Panc1 (cell line): Measurements from ENCODE around the gene CAPRIN1. TPM values are rescaled to one million over a fixed set of nuclear protein-coding genes. Genes with fewer than 3 reads are reported as not detected.

Experiments
- ATAC-seq: fragments of 200-7000 bp; cut with Tn5 transposase; 2 replicates; pipeline ENCODE4 v1.9.1; 2020; ENCODE audit warnings: mild to moderate bottlenecking, moderate library complexity
- BruUV-seq: library from RNA; stranded (reverse); fragments of 400-500 nt; replicated peaks from 2 replicates; lab custom pipeline; 2021; lab: Mats Ljungman, UMichigan
- CTCF ChIA-PET: fragments of 300-600 bp; sonication (Branson Sonifier 250); formaldehyde crosslinking; loops from one replicate; lab custom pipeline; 2022; ENCODE audit warnings: antibody characterized with exemption; lab: Charles Lee
- POLR2A ChIA-PET: fragments of 300-600 bp; sonication (Branson Sonifier 250); formaldehyde crosslinking; loops from one replicate; lab custom pipeline; 2022; ENCODE audit warnings: antibody characterized with exemption; lab: Charles Lee
- DNase-seq: peaks from one replicate; pipeline ENCODE4 v3.0.0-alpha.2; 2010; ENCODE audit warnings: low read depth, low spot score
- H3K27ac ChIP-seq: 2 replicates; pipeline ENCODE4 v1.5.1; 2011; ENCODE audit warnings: mild to moderate bottlenecking, low read length, inconsistent platforms
- H3K27me3 ChIP-seq: fragments of 200-500 bp; sonication (Bioruptor generic); 2 replicates; pipeline ENCODE4 v1.6.0; 2014; ENCODE audit warnings: low read length, inconsistent platforms; ENCODE audit not compliant: control insufficient read depth, insufficient read depth
- H3K36me3 ChIP-seq: fragments of 200-500 bp; sonication (Bioruptor generic); 2 replicates; pipeline ENCODE4 v1.5.1; 2014; ENCODE audit warnings: inconsistent platforms, mild to moderate bottlenecking, low read length, moderate library complexity; ENCODE audit not compliant: control insufficient read depth, insufficient read depth
- H3K4me1 ChIP-seq: 2 replicates; pipeline ENCODE4 v1.5.1; 2011; ENCODE audit warnings: inconsistent platforms, mild to moderate bottlenecking, low read length, moderate library complexity; ENCODE audit not compliant: control insufficient read depth, insufficient read depth
- H3K4me3 ChIP-seq, 2 experiments: 2 replicates each; pipeline ENCODE4 v1.5.1; 2011 to 2012; ENCODE audit warnings: low read depth in 2 of 2, low read length in 2 of 2, mild to moderate bottlenecking in 2 of 2, inconsistent platforms in 1 of 2, moderate library complexity in 1 of 2
- H3K9me3 ChIP-seq: fragments of 200-500 bp; sonication (Bioruptor generic); 2 replicates; pipeline ENCODE4 v1.5.1; 2014; ENCODE audit warnings: low read depth, mild to moderate bottlenecking, inconsistent platforms, low read length, moderate library complexity; ENCODE audit not compliant: control insufficient read depth, insufficient read depth
- CTCF ChIP-seq: fragments of 450-650 bp; IDR thresholded peaks from 2 replicates; pipeline ENCODE4 v1.5.1; 2017; ENCODE audit warnings: mild to moderate bottlenecking
- POLR2AphosphoS5 ChIP-seq: IDR thresholded peaks from 2 replicates; pipeline ENCODE4 v1.6.1; 2012; ENCODE audit warnings: mild to moderate bottlenecking, low read depth, low read length, moderate library complexity
- REST ChIP-seq, 2 experiments: IDR thresholded peaks; 2 replicates each; pipeline ENCODE4 v1.6.1; 2011 to 2012; ENCODE audit warnings: low read depth in 2 of 2, control low read depth in 1 of 2, low read length in 1 of 2, mild to moderate bottlenecking in 1 of 2, moderate library complexity in 1 of 2; ENCODE audit not compliant: insufficient read depth in 1 of 2
- SIN3A ChIP-seq: IDR thresholded peaks from 2 replicates; pipeline ENCODE4 v1.6.1; 2012; ENCODE audit warnings: low read depth, mild to moderate bottlenecking, low read length, moderate library complexity, borderline replicate concordance; ENCODE audit not compliant: insufficient read depth
- TCF7L2 ChIP-seq: IDR thresholded peaks from 2 replicates; pipeline ENCODE4 v1.6.1; 2011; ENCODE audit warnings: mild to moderate bottlenecking, low read depth, low read length, inconsistent platforms
- in situ Hi-C: cut with HindIII; loops from 2 replicates; pipeline ENCODE4 v1.10.0; 2016; ENCODE audit warnings: low sequenced_read_pairs, low pct_unique_long_range_greater_than_20kb
- intact Hi-C: fragments of 100-400 bp; cut with micrococcal nuclease; formaldehyde crosslinking; loops from one replicate; pipeline ENCODE4 v1.10.0; 2022; ENCODE audit not compliant: unreplicated experiment
- total RNA-seq: library from RNA; stranded (reverse); gene quantifications from one replicate; pipeline ENCODE4 v1.2.1, GENCODE V29; 2021; ENCODE audit not compliant: unreplicated experiment

CAPRIN1 gene
- total RNA-seq, 1 experiment from 2014 or later = 266 TPM

GRCh38 chr11:34034053-34034452 is 17.5 kb upstream of the CAPRIN1 start:
- no peak for DNase-seq
- no TSS peak for BruUV-seq

GRCh38 chr11:34036456-34036855 is 15.1 kb upstream of the CAPRIN1 start:
- ATAC-seq = no peak
- H3K36me3 ChIP-seq = no peaks in the 10 kb centered on the region
- no TSS peak for BruUV-seq
- ChIA-PET CTCF (no interaction called here), POLR2A (no interaction called here)
- TF ChIP-seq CTCF = no peak
- no peak for TF ChIP-seq REST (IDR thresholded peaks at IDR 0.05; ENCODE audit: insufficient read depth in 1 of 2, low read depth in 2 of 2, low read length in 1 of 2)
- no peak for TF ChIP-seq POLR2AphosphoS5
- TF ChIP-seq TCF7L2 = no peak
- no peak for TF ChIP-seq SIN3A
- H3K27ac ChIP-seq = no peak overlapping the region
- no peak overlapping the region for H3K4me3 ChIP-seq
- DNase-seq = no peak
- no peaks in the 10 kb centered on the region for H3K9me3 ChIP-seq
- in situ Hi-C loops = no loop called here
- H3K4me1 ChIP-seq = no peaks in the 10 kb centered on the region
- intact Hi-C loops = no loop called here
- H3K27me3 ChIP-seq = no peaks in the 10 kb centered on the region

More at GRCh38 chr11:34034053-34034452, 17.5 kb upstream of the CAPRIN1 start:
- ATAC-seq = no peak
- TF ChIP-seq POLR2AphosphoS5 = no peak
- no peak for TF ChIP-seq SIN3A
- no peak for TF ChIP-seq TCF7L2
- TF ChIP-seq CTCF = no peak
- TF ChIP-seq REST (IDR thresholded peaks at IDR 0.05; ENCODE audit: insufficient read depth in 1 of 2, low read depth in 2 of 2, low read length in 1 of 2) = no peak
- ChIA-PET CTCF (interaction anchor here (0.5 to 0.7 kb wide), 2 partner anchors 87 to 891 kb away, joined by 3 to 10 read pairs; no protein-coding TSS in a partner anchor), POLR2A (no interaction called here)
- H3K4me1 ChIP-seq = no peaks in the 10 kb centered on the region
- no peak overlapping the region for H3K4me3 ChIP-seq
- no peaks in the 10 kb centered on the region for H3K27me3 ChIP-seq
- intact Hi-C loops = no loop called here
- H3K36me3 ChIP-seq = no peaks in the 10 kb centered on the region
- in situ Hi-C loops = no loop called here
- no peaks in the 10 kb centered on the region for H3K9me3 ChIP-seq
- no peak overlapping the region for H3K27ac ChIP-seq
